ENCODE results near the gene RERG.

RERG gene

DNA sequence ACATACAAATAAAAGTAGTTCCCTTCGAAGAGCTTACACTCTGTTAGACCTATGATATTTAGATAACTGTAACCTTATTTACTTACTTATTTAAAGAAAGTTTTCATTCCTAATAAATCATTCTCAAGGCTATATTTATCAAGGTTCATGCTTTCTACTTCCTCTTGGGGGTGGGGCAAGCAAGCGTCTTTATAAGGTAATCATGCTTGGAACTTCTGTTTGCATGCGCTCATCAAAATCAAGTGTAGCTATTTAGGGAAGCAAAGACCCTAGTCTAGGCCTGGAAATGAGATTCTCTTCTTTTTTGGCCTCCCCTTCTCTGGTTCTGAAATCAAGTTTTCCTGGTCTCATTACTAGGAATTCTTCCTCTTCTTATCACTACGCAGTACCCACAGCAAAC lies 766 bp downstream of the RERG start:
- no peak overlapping the region for H3K4me3 ChIP-seq (ENCODE audit: low read length)
- no peaks in the 10 kb centered on the region for H3K4me1 ChIP-seq (ENCODE audit: control insufficient read depth, insufficient read depth, low read length)
- H3K9me3 ChIP-seq (ENCODE audit: control insufficient read depth, insufficient read depth, low read length), result no peaks in the 10 kb centered on the region
- no peaks in the 10 kb centered on the region for H3K36me3 ChIP-seq (ENCODE audit: control insufficient read depth, insufficient read depth, low read length)
- no peak overlapping the region for H3K27ac ChIP-seq (ENCODE audit: low read length)
- H3K27me3 ChIP-seq (ENCODE audit: control insufficient read depth, insufficient read depth, low read length), result no peaks in the 10 kb centered on the region; the same call in 1 of the 2 replicates
- WGBS (ENCODE audit: insufficient coverage, insufficient read length), result no CpG with 5 or more reads among the region's 4 CpGs
- no peak for DNase-seq (ENCODE audit: low read depth, low spot score)

DNA sequence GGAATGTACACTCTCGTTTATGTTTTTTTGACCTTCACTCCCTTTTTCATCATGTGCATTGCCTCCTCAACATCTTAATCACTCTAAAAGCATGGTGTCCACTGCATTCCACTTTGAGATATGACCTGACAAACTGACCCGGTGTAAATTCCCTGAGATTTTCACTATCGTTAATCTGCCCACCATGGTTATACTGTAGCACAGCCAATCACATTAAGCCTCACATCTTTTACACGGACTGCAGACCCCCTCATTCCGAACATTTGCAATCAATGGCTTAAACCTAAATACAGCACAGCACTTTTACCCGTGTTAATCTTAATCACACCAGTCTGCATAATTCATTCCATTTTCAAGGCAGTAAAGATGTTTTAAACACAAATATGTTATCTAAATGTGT lies 2.4 kb downstream of the RERG start:
- no peaks in the 10 kb centered on the region; the same call in 1 of the 2 replicates for H3K27me3 ChIP-seq (ENCODE audit: control insufficient read depth, insufficient read depth, low read length)
- H3K36me3 ChIP-seq (ENCODE audit: control insufficient read depth, insufficient read depth, low read length), result no peaks in the 10 kb centered on the region
- no CpG with 5 or more reads among the region's 6 CpGs for WGBS (ENCODE audit: insufficient coverage, insufficient read length)
- no peaks in the 10 kb centered on the region for H3K9me3 ChIP-seq (ENCODE audit: control insufficient read depth, insufficient read depth, low read length)
- no peak overlapping the region for H3K4me3 ChIP-seq (ENCODE audit: low read length)
- no peak for DNase-seq (ENCODE audit: low read depth, low spot score)
- H3K4me1 ChIP-seq (ENCODE audit: control insufficient read depth, insufficient read depth, low read length), result no peaks in the 10 kb centered on the region
- no peak overlapping the region for H3K27ac ChIP-seq (ENCODE audit: low read length)

DNA sequence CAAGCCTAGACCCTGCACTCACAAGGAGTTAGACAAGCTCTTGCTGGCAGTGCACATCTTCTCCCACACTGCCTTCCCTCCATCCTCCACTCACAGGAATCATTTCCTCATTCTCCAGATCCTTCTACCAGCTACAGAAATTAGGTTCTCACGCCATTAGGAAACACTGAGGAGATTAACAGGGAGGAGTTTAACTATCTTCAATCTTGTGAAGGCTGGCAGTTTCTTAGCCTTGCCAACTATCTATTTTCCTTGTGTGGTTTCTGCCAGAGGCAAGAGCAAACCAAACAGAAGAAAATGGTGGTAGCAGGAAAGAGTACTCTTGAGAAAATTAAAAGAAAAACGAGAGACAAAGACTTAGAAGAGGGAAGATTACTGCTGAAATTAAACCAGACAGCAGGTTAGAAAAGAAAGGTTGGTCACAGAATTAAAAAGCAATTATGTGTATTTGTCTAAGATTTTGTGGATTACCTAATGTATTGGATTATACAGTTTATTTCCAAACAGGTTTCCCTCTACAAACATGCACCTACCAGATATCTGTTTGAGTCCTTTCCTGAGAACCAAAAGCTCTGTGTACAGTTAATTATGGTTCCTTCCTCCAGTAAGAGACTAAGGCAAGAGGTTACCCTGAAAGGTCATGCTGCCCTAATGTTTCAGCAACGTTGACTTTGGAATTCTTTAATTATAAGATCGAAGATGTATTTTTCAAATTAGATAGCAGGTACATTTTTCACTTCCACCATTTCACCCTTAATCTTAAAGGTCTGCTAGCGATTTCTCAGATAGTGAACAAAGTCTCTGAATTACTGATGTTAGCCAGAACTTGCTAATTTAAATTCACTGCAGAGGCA lies 5.0 kb downstream of the RERG start:
- Histone ChIP-seq H3K36me3 (ENCODE audit: control insufficient read depth, insufficient read depth, low read length) (no peaks in the 10 kb centered on the region), H3K4me3 (ENCODE audit: low read length) (no peak overlapping the region), H3K27ac (ENCODE audit: low read length) (no peak overlapping the region), H3K4me1 (ENCODE audit: control insufficient read depth, insufficient read depth, low read length) (no peaks in the 10 kb centered on the region), H3K9me3 (ENCODE audit: control insufficient read depth, insufficient read depth, low read length) (no peaks in the 10 kb centered on the region), H3K27me3 (ENCODE audit: control insufficient read depth, insufficient read depth, low read length) (no peaks in the 10 kb centered on the region)
- WGBS (ENCODE audit: insufficient coverage, insufficient read length), result no CpG with 5 or more reads among the region's 5 CpGs
- DNase-seq (ENCODE audit: low read depth, low spot score), result no peak

GRCh38 chr12:15214851-15215601 lies 6.2 kb downstream of the RERG start:
- Histone ChIP-seq H3K9me3 (ENCODE audit: control insufficient read depth, insufficient read depth, low read length) (no peaks in the 10 kb centered on the region), H3K27ac (ENCODE audit: low read length) (no peak overlapping the region), H3K4me1 (ENCODE audit: control insufficient read depth, insufficient read depth, low read length) (no peaks in the 10 kb centered on the region), H3K27me3 (ENCODE audit: control insufficient read depth, insufficient read depth, low read length) (no peaks in the 10 kb centered on the region), H3K4me3 (ENCODE audit: low read length) (no peak overlapping the region), H3K36me3 (ENCODE audit: control insufficient read depth, insufficient read depth, low read length) (no peaks in the 10 kb centered on the region)
- no CpG with 5 or more reads among the region's 6 CpGs for WGBS (ENCODE audit: insufficient coverage, insufficient read length)
- no peak for DNase-seq (ENCODE audit: low read depth, low spot score)

DNA sequence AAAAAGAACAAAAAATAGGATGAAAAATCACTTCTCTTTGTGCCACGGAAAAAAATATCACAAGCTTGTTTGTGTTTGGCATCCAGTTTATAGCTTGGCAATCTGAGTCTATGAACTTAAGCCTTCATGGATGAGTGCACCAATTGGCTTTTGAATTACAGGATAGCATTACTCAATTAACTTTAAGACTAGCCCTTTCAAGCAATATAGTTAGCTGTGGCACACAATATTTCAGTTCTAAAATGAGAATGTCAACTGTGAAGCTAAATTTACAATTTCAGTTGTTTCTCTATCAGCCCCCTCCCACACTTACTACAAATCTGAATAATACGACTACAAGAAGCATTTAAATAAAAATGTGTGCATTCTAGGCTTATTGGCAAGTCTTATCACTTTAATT lies 8.3 kb downstream of the RERG start:
- Histone ChIP-seq H3K27ac (ENCODE audit: low read length) (no peak overlapping the region), H3K27me3 (ENCODE audit: control insufficient read depth, insufficient read depth, low read length) (no peaks in the 10 kb centered on the region), H3K4me1 (ENCODE audit: control insufficient read depth, insufficient read depth, low read length) (no peaks in the 10 kb centered on the region), H3K4me3 (ENCODE audit: low read length) (no peak overlapping the region), H3K36me3 (ENCODE audit: control insufficient read depth, insufficient read depth, low read length) (no peaks in the 10 kb centered on the region), H3K9me3 (ENCODE audit: control insufficient read depth, insufficient read depth, low read length) (no peaks in the 10 kb centered on the region)
- DNase-seq (ENCODE audit: low read depth, low spot score), result no peak
- no CpG with 5 or more reads among the region's 2 CpGs for WGBS (ENCODE audit: insufficient coverage, insufficient read length)

DNA sequence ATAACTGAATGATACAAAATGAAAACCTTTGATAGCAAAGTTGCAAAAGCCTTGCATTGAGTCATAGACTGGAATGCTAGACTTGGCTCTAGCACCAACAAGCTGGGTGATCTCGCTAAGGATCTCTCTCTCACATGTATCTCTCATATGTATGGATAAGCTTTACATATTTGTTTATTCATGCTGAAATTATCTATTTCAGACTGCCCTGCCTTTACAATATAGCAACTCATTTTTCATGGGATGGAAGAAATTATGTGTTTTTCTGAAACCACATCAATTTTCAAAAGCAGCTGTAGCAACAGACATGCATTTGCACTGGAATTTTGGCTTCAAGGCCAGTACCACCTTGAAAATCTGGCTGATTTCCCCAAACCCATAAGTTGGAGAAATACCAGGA lies 11.4 kb downstream of the RERG start:
- no peak overlapping the region for H3K4me3 ChIP-seq (ENCODE audit: low read length)
- H3K4me1 ChIP-seq (ENCODE audit: control insufficient read depth, insufficient read depth, low read length), result no peaks in the 10 kb centered on the region; the same call in 1 of the 2 replicates
- H3K27ac ChIP-seq (ENCODE audit: low read length), result no peak overlapping the region
- H3K9me3 ChIP-seq (ENCODE audit: control insufficient read depth, insufficient read depth, low read length), result no peaks in the 10 kb centered on the region
- WGBS (ENCODE audit: insufficient coverage, insufficient read length), result no CpG with 5 or more reads among the region's 1 CpG
- DNase-seq (ENCODE audit: low read depth, low spot score), result no peak
- H3K36me3 ChIP-seq (ENCODE audit: control insufficient read depth, insufficient read depth, low read length), result no peaks in the 10 kb centered on the region
- no peaks in the 10 kb centered on the region for H3K27me3 ChIP-seq (ENCODE audit: control insufficient read depth, insufficient read depth, low read length)

DNA sequence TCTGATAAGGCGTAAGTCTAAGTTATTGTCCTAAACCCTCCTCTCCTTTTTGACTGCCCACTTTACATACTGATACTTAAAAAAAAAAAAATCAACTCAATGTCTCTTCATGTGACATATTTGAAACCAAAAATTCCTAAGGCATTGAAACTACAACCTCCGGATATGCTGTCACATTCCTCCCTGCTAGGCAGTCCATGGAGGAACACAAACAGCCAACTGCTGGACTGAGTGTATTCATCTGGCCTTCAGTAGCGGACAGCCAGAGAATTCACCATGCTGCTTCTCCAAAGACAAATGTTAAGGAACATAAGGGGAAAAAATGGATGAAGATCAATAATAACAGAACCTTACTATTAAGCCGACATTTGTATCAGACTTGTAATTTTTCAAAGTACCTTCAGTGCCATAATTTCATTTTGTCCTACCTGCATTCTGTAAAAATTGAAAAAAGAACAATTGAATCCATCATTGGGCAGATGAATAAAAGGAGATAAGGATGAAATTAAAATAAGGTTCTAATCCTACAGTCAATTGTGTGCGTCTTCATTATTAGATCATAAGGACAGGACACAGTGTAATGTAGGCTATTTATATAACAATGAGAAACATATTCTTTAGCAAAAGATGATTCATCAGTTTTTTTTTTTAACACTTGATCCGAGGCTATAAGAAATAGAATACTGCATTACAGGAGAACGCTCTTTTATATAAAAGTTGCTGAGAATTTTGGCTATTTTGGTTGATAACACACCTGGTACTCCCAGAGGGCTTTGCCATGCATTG lies 12.2 kb downstream of the RERG start:
- WGBS (ENCODE audit: insufficient coverage, insufficient read length), result no CpG with 5 or more reads among the region's 7 CpGs
- no peak overlapping the region for H3K4me3 ChIP-seq (ENCODE audit: low read length)

DNA sequence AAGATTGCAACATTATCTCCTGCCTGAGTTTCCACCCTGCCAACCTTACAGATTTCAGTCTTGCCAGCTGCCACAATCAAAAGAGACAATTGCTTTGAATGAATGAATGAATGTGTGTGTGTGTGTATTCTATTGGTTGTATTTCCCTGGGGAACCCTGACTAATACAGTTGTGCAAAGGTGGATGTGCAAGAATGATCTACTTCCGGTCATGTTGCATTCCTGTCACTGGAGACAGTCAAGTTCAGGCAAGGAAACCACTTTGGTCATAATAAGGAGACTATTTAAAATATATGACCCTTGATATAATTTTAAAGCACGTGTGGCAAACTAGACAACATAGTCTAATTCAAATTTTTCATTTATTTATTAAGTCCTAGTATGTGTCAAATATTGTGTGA lies 13.1 kb downstream of the RERG start:
- Histone ChIP-seq H3K36me3 (ENCODE audit: control insufficient read depth, insufficient read depth, low read length) (no peaks in the 10 kb centered on the region), H3K27ac (ENCODE audit: low read length) (no peak overlapping the region), H3K4me1 (ENCODE audit: control insufficient read depth, insufficient read depth, low read length) (no peaks in the 10 kb centered on the region; the same call in 1 of the 2 replicates), H3K4me3 (ENCODE audit: low read length) (no peak overlapping the region), H3K9me3 (ENCODE audit: control insufficient read depth, insufficient read depth, low read length) (no peaks in the 10 kb centered on the region), H3K27me3 (ENCODE audit: control insufficient read depth, insufficient read depth, low read length) (no peaks in the 10 kb centered on the region)
- no CpG with 5 or more reads among the region's 2 CpGs for whole genome bisulfite sequencing (ENCODE audit: insufficient coverage, insufficient read length)
- no peak for DNase-seq (ENCODE audit: low read depth, low spot score)

More for the DNA sequence above, 12.2 kb downstream of the RERG start:
- no peak for DNase-seq (ENCODE audit: low read depth, low spot score)
- Histone ChIP-seq H3K27ac (ENCODE audit: low read length) (no peak overlapping the region), H3K27me3 (ENCODE audit: control insufficient read depth, insufficient read depth, low read length) (no peaks in the 10 kb centered on the region), H3K4me1 (ENCODE audit: control insufficient read depth, insufficient read depth, low read length) (no peaks in the 10 kb centered on the region; the same call in 1 of the 2 replicates), H3K9me3 (ENCODE audit: control insufficient read depth, insufficient read depth, low read length) (no peaks in the 10 kb centered on the region), H3K36me3 (ENCODE audit: control insufficient read depth, insufficient read depth, low read length) (no peaks in the 10 kb centered on the region)

- no peak overlapping the region for H3K27ac ChIP-seq (ENCODE audit: low read length)
- H3K4me3 ChIP-seq (ENCODE audit: low read length), result no peak overlapping the region
- no peak for DNase-seq (ENCODE audit: low read depth, low spot score)
- WGBS (ENCODE audit: insufficient coverage, insufficient read length), result no CpG with 5 or more reads among the region's 4 CpGs
- no peaks in the 10 kb centered on the region for H3K27me3 ChIP-seq (ENCODE audit: control insufficient read depth, insufficient read depth, low read length)
- no peaks in the 10 kb centered on the region for H3K36me3 ChIP-seq (ENCODE audit: control insufficient read depth, insufficient read depth, low read length)
- H3K9me3 ChIP-seq (ENCODE audit: control insufficient read depth, insufficient read depth, low read length), result no peaks in the 10 kb centered on the region
- no peaks in the 10 kb centered on the region; the same call in 1 of the 2 replicates for H3K4me1 ChIP-seq (ENCODE audit: control insufficient read depth, insufficient read depth, low read length)
Measured at GRCh38 chr12:15206831-15207389, 14.3 kb downstream of the RERG start.

DNA sequence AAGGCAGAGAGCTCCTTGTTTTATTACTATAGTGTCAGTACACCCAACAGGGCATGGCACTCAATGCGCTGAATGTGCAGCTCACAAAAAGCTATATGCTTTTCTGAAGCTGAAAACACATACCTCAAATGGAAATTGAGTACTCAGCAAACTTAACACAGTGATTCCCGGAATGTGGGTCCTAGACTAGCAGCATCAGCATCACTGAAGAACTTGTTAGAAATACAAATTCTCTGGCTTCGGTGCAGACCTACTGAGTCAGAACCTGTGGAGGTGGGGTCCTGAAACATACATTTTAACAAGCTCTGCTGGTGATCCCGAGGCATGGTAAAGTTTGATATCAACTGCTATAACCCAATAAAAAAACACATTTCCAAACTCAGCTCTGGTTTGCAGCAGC lies 14.9 kb downstream of the RERG start:
- Histone ChIP-seq H3K4me3 (ENCODE audit: low read length) (no peak overlapping the region), H3K36me3 (ENCODE audit: control insufficient read depth, insufficient read depth, low read length) (no peaks in the 10 kb centered on the region), H3K27me3 (ENCODE audit: control insufficient read depth, insufficient read depth, low read length) (no peaks in the 10 kb centered on the region), H3K27ac (ENCODE audit: low read length) (no peak overlapping the region), H3K4me1 (ENCODE audit: control insufficient read depth, insufficient read depth, low read length) (no peaks in the 10 kb centered on the region; the same call in 1 of the 2 replicates), H3K9me3 (ENCODE audit: control insufficient read depth, insufficient read depth, low read length) (no peaks in the 10 kb centered on the region)
- no CpG with 5 or more reads among the region's 4 CpGs for WGBS (ENCODE audit: insufficient coverage, insufficient read length)
- DNase-seq (ENCODE audit: low read depth, low spot score), result no peak
